Tibial nerve (tissue), 4 donors: ENCODE results near the gene SNX24. TPM values are rescaled to one million over a fixed set of nuclear protein-coding genes. Genes with fewer than 3 reads are reported as not detected.

Source experiments
- DNase-seq, 2 donors: peaks; one replicate each; pipeline ENCODE4 v3.0.0-alpha.2; 2019; ENCODE audit warnings: low spot score in 2 of 2
- H3K27ac ChIP-seq, 4 donors: fragments of 200-600 bp; sonication (generic) in 3 of 4; one replicate each; pipeline ENCODE4 v1.5.1; 2017 to 2019; ENCODE audit warnings: mild to moderate bottlenecking in 1 of 4
- H3K27me3 ChIP-seq, 2 donors: fragments of 200-600 bp; sonication (generic) in 1 of 2; one replicate each; pipeline versions ENCODE4 v1.5.1 to v1.6.0; 2017 to 2019
- H3K36me3 ChIP-seq, 3 donors: fragments of 200-600 bp; sonication (generic); one replicate each; pipeline ENCODE4 v1.5.1; 2018 to 2019
- H3K4me1 ChIP-seq, 4 donors: fragments of 200-600 bp; sonication (generic) in 3 of 4; one replicate each; pipeline ENCODE4 v1.5.1; 2017 to 2019
- H3K4me3 ChIP-seq, 4 donors: fragments of 200-600 bp; sonication (generic) in 3 of 4; one replicate each; pipeline ENCODE4 v1.5.1; 2017 to 2019; ENCODE audit warnings: mild to moderate bottlenecking in 1 of 4, moderate library complexity in 1 of 4
- H3K9me3 ChIP-seq, 4 donors: fragments of 200-600 bp; sonication (generic) in 3 of 4; one replicate each; pipeline ENCODE4 v1.5.1; 2017 to 2019
- CTCF ChIP-seq, 5 experiments: fragments of 200-600 bp in 3 of 5; fragments of 450-650 bp in 2 of 5; sonication (generic) in 3 of 5; IDR thresholded peaks; one replicate each; pipeline ENCODE4 v1.5.1; 2016 to 2019; ENCODE audit warnings: antibody characterized with exemption in 5 of 5, mild to moderate bottlenecking in 3 of 5, moderate library complexity in 2 of 5
- EP300 ChIP-seq, 2 donors: sonication (generic); formaldehyde crosslinking; IDR thresholded peaks; one replicate each; pipeline ENCODE4 v1.6.1; 2017; ENCODE audit warnings: antibody characterized with exemption in 2 of 2, mild to moderate bottlenecking in 1 of 2
- POLR2A ChIP-seq, 2 donors: fragments of 450-650 bp; IDR thresholded peaks; one replicate each; pipeline ENCODE4 v1.6.1; 2017; ENCODE audit warnings: antibody characterized with exemption in 2 of 2, mild to moderate bottlenecking in 2 of 2, moderate library complexity in 2 of 2
- WGBS, 2 donors: methylation state at CpG; one replicate each; pipeline ENCODE4 v1.1.5; 2018; 5-methylcytosine and 5-hydroxymethylcytosine counted together
- total RNA-seq, 4 donors: library from RNA; depleted of rRNA; stranded (reverse); fragments of >200 nt; gene quantifications; one replicate each; pipeline ENCODE4 v1.1.0, GENCODE V29; 2016

The SNX24 gene
- total RNA-seq, 4 donors from 2014 or later, result 32.0 to 69.5 (median 51.1) TPM

DNA sequence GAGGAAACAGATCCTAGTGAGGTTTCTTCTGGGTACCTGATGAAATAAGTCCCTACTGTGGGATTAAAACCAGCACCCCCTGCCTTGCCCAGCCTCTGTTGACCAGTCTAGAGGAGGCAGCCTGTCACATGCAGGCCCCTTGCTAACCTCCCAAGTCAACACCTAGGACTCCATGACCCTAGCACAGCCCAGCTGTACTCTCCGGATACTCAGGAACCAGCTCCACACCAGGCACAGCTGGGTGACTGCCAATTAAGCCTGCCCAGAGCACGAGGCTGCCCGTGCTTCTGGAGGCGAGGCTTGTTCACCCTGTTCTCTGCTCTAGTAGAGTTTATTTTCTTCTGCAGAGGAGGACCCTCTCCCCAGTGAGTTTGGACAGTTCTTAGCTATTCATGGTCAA lies 92.5 kb downstream of the SNX24 start:
- TF ChIP-seq CTCF (IDR thresholded peaks at IDR 0.05), result no peak
- TF ChIP-seq EP300 (IDR thresholded peaks at IDR 0.05), result peak in 1 of 2 donors; percentile 13
- H3K27ac ChIP-seq, result peak overlapping the region in 2 of 4 donors; percentile 3 to 50
- peaks cover 0 to 58% (median 8%) of the 10 kb centered on the region in 4 donors for H3K4me1 ChIP-seq
- 23 to 35% methylated on average over 4 of the region's 4 CpGs for WGBS, 2 donors
- no peaks in the 10 kb centered on the region for H3K9me3 ChIP-seq
- peak in 1 of 2 donors; percentile 47 for DNase-seq
- no peaks in the 10 kb centered on the region for H3K27me3 ChIP-seq
- peaks cover 0 to 6% (median 0%) of the 10 kb centered on the region in 3 donors for H3K36me3 ChIP-seq
- H3K4me3 ChIP-seq, result no peak overlapping the region

GRCh38 chr5:122940890-122941289 lies 95.5 kb downstream of the SNX24 start:
- Histone ChIP-seq H3K4me3 (no peak overlapping the region), H3K9me3 (no peaks in the 10 kb centered on the region), H3K4me1 (peaks cover 0 to 39% (median 8%) of the 10 kb centered on the region in 4 donors), H3K27me3 (no peaks in the 10 kb centered on the region), H3K27ac (no peak overlapping the region), H3K36me3 (peaks cover 0 to 6% (median 0%) of the 10 kb centered on the region in 3 donors)
- no peak for DNase-seq
- WGBS, 2 donors, result 94 to 95% methylated on average over 3 of the region's 3 CpGs
- no peak for TF ChIP-seq POLR2A (IDR thresholded peaks at IDR 0.05)

- no peak overlapping the region for H3K27ac ChIP-seq
- H3K4me3 ChIP-seq, result no peak overlapping the region
- H3K9me3 ChIP-seq, result no peaks in the 10 kb centered on the region
- no peak for DNase-seq
- peaks cover 0 to 30% (median 8%) of the 10 kb centered on the region in 4 donors for H3K4me1 ChIP-seq
- H3K36me3 ChIP-seq, result peaks cover 0 to 10% (median 0%) of the 10 kb centered on the region in 3 donors
- WGBS, 2 donors, result 91 to 100% methylated on average over 2 of the region's 2 CpGs
- TF ChIP-seq POLR2A (IDR thresholded peaks at IDR 0.05), result no peak
- TF ChIP-seq EP300 (IDR thresholded peaks at IDR 0.05), result no peak
- no peaks in the 10 kb centered on the region for H3K27me3 ChIP-seq
Observed at GRCh38 chr5:122941737-122942136, 96.3 kb downstream of the SNX24 start.

GRCh38 chr5:122942164-122942914 lies 96.9 kb downstream of the SNX24 start:
- Histone ChIP-seq H3K27ac (no peak overlapping the region), H3K9me3 (no peaks in the 10 kb centered on the region), H3K4me1 (peaks cover 0 to 25% (median 8%) of the 10 kb centered on the region in 4 donors), H3K27me3 (no peaks in the 10 kb centered on the region), H3K4me3 (no peak overlapping the region), H3K36me3 (peaks cover 0 to 11% (median 0%) of the 10 kb centered on the region in 3 donors)
- 64 to 70% methylated on average over 8 of the region's 8 CpGs for WGBS, 2 donors
- TF ChIP-seq POLR2A (IDR thresholded peaks at IDR 0.05) (no peak), CTCF (IDR thresholded peaks at IDR 0.05) (no peak), EP300 (IDR thresholded peaks at IDR 0.05) (no peak)
- no peak for DNase-seq

GRCh38 chr5:122943050-122943698 lies 97.8 kb downstream of the SNX24 start:
- H3K27ac ChIP-seq, result no peak overlapping the region
- TF ChIP-seq EP300 (IDR thresholded peaks at IDR 0.05) (no peak), POLR2A (IDR thresholded peaks at IDR 0.05) (no peak), CTCF (IDR thresholded peaks at IDR 0.05) (no peak)
- 67% methylated on average over 7 of the region's 7 CpGs for WGBS, 2 donors
- H3K4me3 ChIP-seq, result no peak overlapping the region
- H3K4me1 ChIP-seq, result peaks cover 0 to 19% (median 4%) of the 10 kb centered on the region in 4 donors
- H3K27me3 ChIP-seq, result no peaks in the 10 kb centered on the region
- DNase-seq, result no peak
- H3K36me3 ChIP-seq, result peaks cover 0 to 11% (median 0%) of the 10 kb centered on the region in 3 donors
- H3K9me3 ChIP-seq, result no peaks in the 10 kb centered on the region

DNA sequence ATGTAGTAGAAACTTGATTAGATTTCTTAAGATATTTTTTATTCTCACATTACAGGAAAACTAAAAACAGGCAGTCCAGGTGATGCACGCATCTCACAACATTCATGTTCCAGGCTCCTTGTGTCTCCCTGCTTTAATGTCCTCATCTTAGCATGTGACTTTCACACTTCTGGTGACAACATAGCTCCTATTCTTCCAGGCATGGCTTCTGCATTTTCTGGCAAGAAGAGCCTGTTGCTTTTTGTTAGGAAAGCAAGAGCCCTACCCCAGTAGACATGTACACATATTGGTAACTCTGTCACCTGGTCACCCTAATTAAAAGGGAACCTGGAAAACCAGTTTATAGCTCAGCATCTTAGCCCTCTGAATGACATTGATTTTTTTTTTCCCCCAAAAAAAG lies 98.6 kb downstream of the SNX24 start:
- Histone ChIP-seq H3K4me3 (no peak overlapping the region), H3K9me3 (no peaks in the 10 kb centered on the region), H3K36me3 (peaks cover 0 to 11% (median 0%) of the 10 kb centered on the region in 3 donors), H3K4me1 (peaks cover 0 to 17% (median 3%) of the 10 kb centered on the region in 4 donors), H3K27ac (no peak overlapping the region), H3K27me3 (no peaks in the 10 kb centered on the region)
- TF ChIP-seq CTCF (IDR thresholded peaks at IDR 0.05), result no peak
- no peak for TF ChIP-seq EP300 (IDR thresholded peaks at IDR 0.05)
- no peak for TF ChIP-seq POLR2A (IDR thresholded peaks at IDR 0.05)
- DNase-seq, result no peak
- WGBS, 2 donors, result 91 to 97% methylated on average over 1 of the region's 1 CpG
